K562 (cell line): ENCODE results near the gene TNFAIP3. TPM values are rescaled to one million over a fixed set of nuclear protein-coding genes. Genes with fewer than 3 reads are reported as not detected.
A peak's percentile ranks its signal among the peaks of the same experiment; 100 is the strongest.

Experiments
- EP300 ChIP-seq: IDR thresholded peaks from 2 replicates; pipeline ENCODE4 v1.6.1; 2012; ENCODE audit warnings: low read length, improper control_type of control experiment
- FOSL1 ChIP-seq: fragments of 200-800 bp; sonication (Bioruptor generic); conservative IDR thresholded peaks from 2 replicates; pipeline ENCODE4 v1.6.1; 2016; ENCODE audit warnings: missing genetic modification characterization, missing compliant biosample characterization
- FOXO4 ChIP-seq: fragments of 450-650 bp; formaldehyde crosslinking; IDR thresholded peaks from 2 replicates; pipeline ENCODE4 v1.4.0; 2020; ENCODE audit warnings: mild to moderate bottlenecking, moderate library complexity
- KLF6 ChIP-seq: fragments of 250-450 bp; sonication (Bioruptor Pico); IDR thresholded peaks from 2 replicates; pipeline ENCODE4 v1.4.0; 2020; ENCODE audit warnings: mild to moderate bottlenecking, moderate library complexity, borderline replicate concordance
- MAFK ChIP-seq: IDR thresholded peaks from 2 replicates; pipeline ENCODE4 v1.6.1; 2011; ENCODE audit warnings: low read length, improper control_type of control experiment
- MCM5 ChIP-seq: fragments of 450-650 bp; IDR thresholded peaks from 2 replicates; pipeline ENCODE4 v1.6.1; 2016; ENCODE audit warnings: low read depth
- PBX2 ChIP-seq, 2 experiments: IDR thresholded peaks in 1 of 2; conservative IDR thresholded peaks in 1 of 2; 2 replicates each; pipeline ENCODE4 v1.6.1; 2016; ENCODE audit warnings: low read depth in 2 of 2, mild to moderate bottlenecking in 1 of 2, missing compliant biosample characterization in 1 of 2, missing genetic modification characterization in 1 of 2, moderate library complexity in 1 of 2
- POLR2H ChIP-seq: IDR thresholded peaks from 2 replicates; pipeline ENCODE4 v1.6.1; 2016; ENCODE audit warnings: missing genetic modification characterization, low read depth, mild to moderate bottlenecking, control low read depth, missing compliant biosample characterization, moderate library complexity
- PRMT5 ChIP-seq: sonication (generic); formaldehyde crosslinking; IDR thresholded peaks from 2 replicates; pipeline ENCODE4 v1.5.0; 2020; ENCODE audit warnings: missing genetic modification reagents
- RFX1 ChIP-seq: fragments of 450-650 bp; IDR thresholded peaks from 2 replicates; pipeline ENCODE4 v1.6.1; 2016; ENCODE audit warnings: mild to moderate bottlenecking, moderate library complexity
- SMARCE1 ChIP-seq: fragments of 450-650 bp; IDR thresholded peaks from 2 replicates; pipeline ENCODE4 v1.7.1; 2016; ENCODE audit warnings: mild to moderate bottlenecking
- SOX6 ChIP-seq: fragments of 450-650 bp; IDR thresholded peaks from 2 replicates; pipeline ENCODE4 v1.6.1; 2014; ENCODE audit warnings: mild to moderate bottlenecking
- SREBF2 ChIP-seq: sonication (generic); formaldehyde crosslinking; IDR thresholded peaks from 2 replicates; pipeline ENCODE4 v1.4.0; 2020; ENCODE audit warnings: mild to moderate bottlenecking, missing genetic modification reagents
- TCF7L2 ChIP-seq: fragments of 150-350 bp; IDR thresholded peaks from 2 replicates; pipeline ENCODE4 v1.6.1; 2016; ENCODE audit warnings: low read depth, mild to moderate bottlenecking, low read length, moderate library complexity
- ZBTB26 ChIP-seq: fragments of 450-650 bp; formaldehyde crosslinking; IDR thresholded peaks from 2 replicates; pipeline ENCODE4 v1.4.0; 2022; ENCODE audit warnings: missing genetic modification characterization
- ZNF253 ChIP-seq: fragments of 250-450 bp; sonication (Bioruptor Pico); conservative IDR thresholded peaks from 2 replicates; pipeline ENCODE4 v1.6.1; 2021; ENCODE audit warnings: mild to moderate bottlenecking
- ZNF436 ChIP-seq: fragments of 250-450, 450-650 bp; sonication (Bioruptor Pico); formaldehyde crosslinking; IDR thresholded peaks from 2 replicates; pipeline ENCODE4 v1.7.0; 2020; ENCODE audit warnings: mild to moderate bottlenecking
- ZNF449 ChIP-seq: fragments of 250-450 bp; sonication (Bioruptor Pico); IDR thresholded peaks from 2 replicates; pipeline ENCODE4 v1.8.0; 2022; ENCODE audit warnings: moderate library complexity, mild to moderate bottlenecking, inconsistent platforms
- ZNF518B ChIP-seq: fragments of 250-450 bp; sonication (Bioruptor Pico); IDR thresholded peaks from 2 replicates; pipeline ENCODE4 v1.5.0; 2021; ENCODE audit warnings: mild to moderate bottlenecking, moderate library complexity
- polyA plus RNA-seq, 8 experiments: library from polyadenylated mRNA; depleted of rRNA in 4 of 8; stranded (reverse) in 5 of 8; unstranded in 3 of 8; fragments of >200 nt; fragmentation: Nextera tagmentation in 2 of 8; fragmentation: Illumina TruSeq in 1 of 8; extraction: Ambion mirVana in 2 of 8; extraction: Trizol in 1 of 8; gene quantifications; 2 replicates each; pipeline versions ENCODE4 v1.2.1 to v1.2.3, GENCODE V29; 2011 to 2014; ENCODE audit warnings: inconsistent platforms in 1 of 8, missing spikeins in 1 of 8
- total RNA-seq, 7 experiments: library from RNA; depleted of rRNA in 6 of 7; stranded (reverse); fragments of >200 nt in 6 of 7; fragmentation: Illumina TruSeq in 2 of 7; extraction: Trizol in 2 of 7; gene quantifications; 2 replicates each; pipeline versions ENCODE4 v1.2.1 to v1.2.3, GENCODE V29; 2011 to 2021; ENCODE audit warnings: low replicate concordance in 1 of 7

TNFAIP3 gene
- total and polyA plus RNA-seq, 9 of the 15 experiments (the other 6 are each of a cell fraction or from before 2014, with no cell fraction given), result 0.79 to 17.0 (median 6.4) TPM

GRCh38 chr6:137906020-137906472 lies 39.0 kb downstream of the TNFAIP3 start (continued):
- no peak for TF ChIP-seq PBX2 (CRISPR knock-in tag; IDR thresholded peaks at IDR 0.05; ENCODE audit: low read depth)
- TF ChIP-seq PBX2 (tag; conservative IDR thresholded peaks at IDR 0.05; ENCODE audit: low read depth), result 0 out of 2 replicates have a peak, but pooled peaks have one; percentile 25
- peak; percentile 69 for TF ChIP-seq POLR2H (tag)
- TF ChIP-seq SREBF2 (CRISPR knock-in tag), result no peak
- peak; percentile 70; the same call in 1 of the 2 replicates for TF ChIP-seq KLF6 (CRISPR knock-in tag)
- TF ChIP-seq FOXO4 (CRISPR knock-in tag), result no peak
- TF ChIP-seq PRMT5 (CRISPR knock-in tag), result no peak
- peak; percentile 87; the same call in 1 of the 2 replicates for TF ChIP-seq MAFK
- TF ChIP-seq ZNF253 (CRISPR knock-in tag), result no peak
- peak; percentile 7; the same call in 1 of the 2 replicates for TF ChIP-seq ZNF449 (CRISPR knock-in tag)
- TF ChIP-seq SMARCE1, result peak; percentile 57; the same call in 1 of the 2 replicates
- 0 out of 2 replicates have a peak, but pooled peaks have one; percentile 59 for TF ChIP-seq SOX6
- TF ChIP-seq FOSL1 (tag), result peak; percentile 64; the same call in 1 of the 2 replicates
- TF ChIP-seq TCF7L2, result no peak
- no peak for TF ChIP-seq ZNF518B (CRISPR knock-in tag)
- no peak for TF ChIP-seq MCM5
- TF ChIP-seq EP300, result peak; percentile 76
- no peak for TF ChIP-seq ZBTB26
- TF ChIP-seq ZNF436 (CRISPR knock-in tag), result no peak
- TF ChIP-seq RFX1, result peak; percentile 41
